NK-92 treated with Interleukin-12 subunit alpha and Interleukin-12 subunit beta, amount 100 ng/mL, for 24 hours (cell line): ENCODE measurements around the gene SPECC1L.

Experiments
- DNase-seq: peaks from one replicate; lab custom pipeline; 2025; lab: John Stamatoyannopoulos, UW

SPECC1L gene

DNA sequence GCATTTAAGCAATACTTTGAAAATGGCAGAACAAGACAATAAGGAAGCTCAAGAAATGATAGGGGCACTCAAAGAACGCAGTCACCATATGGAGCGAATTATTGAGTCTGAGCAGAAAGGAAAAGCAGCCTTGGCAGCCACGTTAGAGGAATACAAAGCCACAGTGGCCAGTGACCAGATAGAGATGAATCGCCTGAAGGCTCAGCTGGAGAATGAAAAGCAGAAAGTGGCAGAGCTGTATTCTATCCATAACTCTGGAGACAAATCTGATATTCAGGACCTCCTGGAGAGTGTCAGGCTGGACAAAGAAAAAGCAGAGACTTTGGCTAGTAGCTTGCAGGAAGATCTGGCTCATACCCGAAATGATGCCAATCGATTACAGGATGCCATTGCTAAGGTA lies 51.9 kb downstream of the SPECC1L start:
- DNase-seq: no peak

- DNase-seq: no peak
Observed at GRCh38 chr22:24323233-24323632, 52.6 kb downstream of the SPECC1L start.

GRCh38 chr22:24323695-24324094 lies 53.1 kb downstream of the SPECC1L start:
- no peak for DNase-seq

DNA sequence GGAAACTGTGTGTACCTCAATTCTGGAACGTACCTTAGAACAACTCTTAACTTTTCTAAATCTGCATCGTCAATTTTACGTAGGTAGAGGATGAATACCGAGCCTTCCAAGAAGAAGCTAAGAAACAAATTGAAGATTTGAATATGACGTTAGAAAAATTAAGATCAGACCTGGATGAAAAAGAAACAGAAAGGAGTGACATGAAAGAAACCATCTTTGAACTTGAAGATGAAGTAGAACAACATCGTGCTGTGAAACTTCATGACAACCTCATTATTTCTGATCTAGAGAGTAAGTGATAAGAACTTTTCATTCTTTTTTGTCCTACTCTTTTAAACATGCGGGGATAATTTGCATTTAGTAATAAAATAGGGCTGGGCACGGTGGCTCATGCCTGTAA lies 53.5 kb downstream of the SPECC1L start:
- DNase-seq: no peak

- DNase-seq: no peak
Observed at GRCh38 chr22:24325105-24325757, 54.6 kb downstream of the SPECC1L start.

GRCh38 chr22:24326266-24326665 lies 55.6 kb downstream of the SPECC1L start:
- no peak for DNase-seq

- no peak for DNase-seq
Observed at GRCh38 chr22:24327832-24328231, 57.2 kb downstream of the SPECC1L start.

GRCh38 chr22:24329453-24329852 lies 58.8 kb downstream of the SPECC1L start:
- no peak for DNase-seq

DNA sequence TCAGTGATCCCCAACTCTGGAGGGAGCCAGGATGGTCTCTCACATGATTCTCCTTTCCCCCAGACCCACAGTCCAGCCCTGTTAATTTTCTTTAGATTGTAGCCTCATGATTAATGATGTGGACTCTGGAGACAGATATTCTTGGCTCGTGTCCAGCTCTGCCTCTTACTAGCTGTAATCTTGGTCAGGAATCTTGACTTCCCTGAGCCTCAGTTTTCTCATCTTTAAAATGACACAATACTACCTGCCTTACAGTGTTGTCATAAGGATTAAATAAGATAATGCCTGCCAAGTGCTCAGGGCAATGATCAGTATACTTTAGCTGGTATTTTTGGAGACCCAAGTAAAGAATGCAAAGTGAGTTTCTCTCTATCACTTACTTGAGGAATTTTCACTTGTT lies 60.0 kb downstream of the SPECC1L start:
- DNase-seq: no peak

GRCh38 chr22:24331468-24332440 lies 61.1 kb downstream of the SPECC1L start:
- no peak for DNase-seq

DNA sequence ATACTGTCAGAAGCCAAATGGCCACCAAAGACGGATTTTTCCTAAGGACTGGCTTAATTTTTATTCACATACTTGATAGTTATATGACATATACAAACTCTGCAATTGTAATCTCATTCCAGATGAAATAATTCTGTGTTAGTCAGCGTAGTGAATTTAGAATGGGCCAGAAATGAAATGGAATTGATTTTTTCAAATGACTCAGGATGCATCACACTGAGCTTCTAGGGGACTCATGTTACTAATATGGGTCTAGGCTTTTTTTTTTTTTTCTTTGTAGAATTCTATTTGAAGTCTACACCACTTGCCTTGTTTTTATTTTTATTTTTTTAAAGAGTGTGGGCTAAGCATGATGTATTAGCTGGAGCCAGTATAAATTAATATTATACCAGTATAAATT lies 62.7 kb downstream of the SPECC1L start:
- DNase-seq: no peak

GRCh38 chr22:24335496-24335895 lies 64.9 kb downstream of the SPECC1L start:
- no peak for DNase-seq

DNA sequence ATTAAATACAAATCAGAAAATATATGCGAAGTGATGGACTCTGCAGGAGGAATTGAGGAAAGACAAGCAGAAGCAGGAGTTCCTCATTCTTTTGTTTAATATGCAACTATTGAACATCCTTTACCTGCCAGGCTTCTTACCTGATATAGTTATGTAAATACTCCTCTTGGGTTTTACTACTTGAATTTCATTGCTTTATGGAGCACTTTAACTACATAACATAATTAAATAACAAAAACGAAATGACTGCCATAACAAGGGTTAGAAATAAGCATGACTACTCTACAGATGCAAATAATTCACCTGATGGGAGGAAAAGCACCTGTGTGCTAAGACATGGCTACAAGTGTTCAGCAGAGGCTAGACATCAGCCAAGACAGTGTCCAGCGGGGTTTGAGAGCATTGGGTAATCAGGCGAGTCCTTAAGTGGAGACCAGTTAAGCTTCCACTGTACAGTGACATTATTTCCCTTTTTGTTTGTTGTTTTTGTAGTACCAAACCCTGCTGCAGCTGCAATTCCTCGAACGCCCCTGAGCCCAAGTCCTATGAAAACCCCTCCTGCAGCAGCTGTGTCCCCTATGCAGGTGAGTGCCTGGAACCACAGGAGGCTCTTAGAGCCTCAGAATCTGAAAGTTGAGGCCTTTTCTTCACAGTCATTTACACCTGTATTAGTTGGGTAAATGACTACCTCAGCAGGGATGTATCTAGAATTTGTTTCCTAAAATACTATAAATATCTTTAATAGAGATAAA lies 67.4 kb downstream of the SPECC1L start:
- no peak for DNase-seq

GRCh38 chr22:24338726-24339451 lies 68.3 kb downstream of the SPECC1L start:
- no peak for DNase-seq

GRCh38 chr22:24339452-24339747 lies 68.8 kb downstream of the SPECC1L start:
- DNase-seq: no peak

- no peak for DNase-seq
Observed at GRCh38 chr22:24341627-24342026, 71.0 kb downstream of the SPECC1L start.

- DNase-seq: no peak
Observed at GRCh38 chr22:24350627-24351026, 80.0 kb downstream of the SPECC1L start.

DNA sequence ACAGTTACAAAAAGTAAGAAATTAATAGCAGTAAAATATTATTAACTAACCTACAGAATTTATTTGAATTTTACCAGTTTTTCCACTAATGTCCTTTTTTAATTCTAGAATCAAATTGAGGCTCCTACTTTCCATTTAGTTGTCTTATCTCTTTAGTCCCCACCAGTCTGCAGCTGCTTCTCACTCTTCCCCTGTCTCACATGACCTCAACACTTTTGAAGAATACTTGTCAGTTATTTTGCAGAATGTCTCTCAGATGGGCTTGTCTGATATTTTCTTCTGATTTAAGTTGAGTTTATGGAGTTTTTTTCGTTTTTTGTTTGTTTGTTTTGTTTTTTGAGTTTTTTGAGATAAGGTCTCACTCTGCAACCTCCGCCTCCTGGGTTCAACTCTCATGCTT lies 82.5 kb downstream of the SPECC1L start:
- no peak for DNase-seq

DNA sequence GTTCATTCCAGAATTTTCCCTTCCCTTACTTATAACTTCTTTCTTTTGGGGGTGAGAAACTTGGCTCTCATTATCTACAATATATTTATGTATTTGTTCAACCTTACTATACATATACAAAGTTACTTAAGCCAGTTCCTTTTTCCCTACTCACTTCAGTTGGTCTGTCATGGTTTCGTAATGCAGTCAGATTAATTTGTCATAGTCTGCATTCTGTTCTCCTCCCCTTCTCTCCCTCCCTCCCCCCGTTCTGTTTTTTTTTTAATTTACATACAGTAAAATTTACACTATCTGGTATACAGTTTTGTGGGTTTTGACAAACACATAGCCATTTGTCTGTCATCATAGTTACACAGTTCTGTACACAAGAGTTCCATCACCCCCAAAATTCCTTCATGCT lies 84.9 kb downstream of the SPECC1L start:
- no peak for DNase-seq

- DNase-seq: no peak
Observed at GRCh38 chr22:24357547-24357946, 86.9 kb downstream of the SPECC1L start.

GRCh38 chr22:24358105-24358836 lies 87.6 kb downstream of the SPECC1L start:
- no peak for DNase-seq
